IMR-90 (cell line): Measurements from ENCODE around the gene TSHB. TPM values are rescaled to one million over a fixed set of nuclear protein-coding genes. Genes with fewer than 3 reads are reported as not detected.

Experiments
- ATAC-seq: fragments of 200-7000 bp; cut with Tn5 transposase; 2 replicates; pipeline ENCODE4 v1.9.1; 2020; ENCODE audit warnings: low read depth, mild to moderate bottlenecking, moderate library complexity
- BruUV-seq: library from RNA; stranded (reverse); fragments of 400-500 nt; replicated peaks from 2 replicates; lab custom pipeline; 2021; lab: Mats Ljungman, UMichigan
- CTCF ChIA-PET: fragments of 300-600 bp; formaldehyde crosslinking; extraction: SDS; loops from one replicate; lab custom pipeline; 2021; ENCODE audit warnings: antibody characterized with exemption; lab: Yijun Ruan, JAX
- POLR2A ChIA-PET: fragments of 300-600 bp; sonication (Branson Sonifier 250); formaldehyde crosslinking; loops from one replicate; lab custom pipeline; 2022; ENCODE audit warnings: antibody characterized with exemption; ENCODE audit not compliant: unreplicated experiment; lab: Charles Lee
- DNase-seq: peaks from one replicate; pipeline ENCODE4 v3.0.0; 2013
- H2AFZ ChIP-seq: replicated peaks from 2 replicates; pipeline ENCODE3; 2013; ENCODE audit warnings: low read length, mild to moderate bottlenecking; ENCODE audit not compliant: poor library complexity
- H2AK5ac ChIP-seq: 2 replicates; pipeline ENCODE4 v1.6.1; 2013; ENCODE audit warnings: low read depth, low read length, inconsistent platforms
- H2AK9ac ChIP-seq: replicated peaks from 2 replicates; pipeline ENCODE3; 2013; ENCODE audit warnings: mild to moderate bottlenecking, low read depth, low read length, moderate library complexity; ENCODE audit not compliant: poor library complexity
- H2BK120ac ChIP-seq: 2 replicates; pipeline ENCODE4 v1.6.1; 2013; ENCODE audit warnings: low read depth, low read length, inconsistent platforms
- H2BK15ac ChIP-seq: 3 replicates; pipeline ENCODE4 v1.6.1; 2013; ENCODE audit warnings: low read depth, low read length, inconsistent platforms
- H2BK20ac ChIP-seq: 2 replicates; pipeline ENCODE4 v1.6.1; 2013; ENCODE audit warnings: low read depth, mild to moderate bottlenecking, inconsistent platforms, low read length, moderate library complexity
- H2BK5ac ChIP-seq: 2 replicates; pipeline ENCODE4 v1.6.1; 2013; ENCODE audit warnings: mild to moderate bottlenecking, low read depth, low read length, inconsistent platforms; ENCODE audit not compliant: poor library complexity, severe bottlenecking
- H3K14ac ChIP-seq: replicated peaks from 2 replicates; pipeline ENCODE4 v1.6.1; 2013; ENCODE audit warnings: low read depth, low read length, inconsistent platforms
- H3K18ac ChIP-seq: 2 replicates; pipeline ENCODE4 v1.6.1; 2013; ENCODE audit warnings: low read depth, low read length, control low read depth
- H3K23ac ChIP-seq: 2 replicates; pipeline ENCODE4 v1.6.1; 2013; ENCODE audit warnings: low read depth, low read length, inconsistent platforms
- H3K27ac ChIP-seq: 2 replicates; pipeline ENCODE4 v1.5.1; 2013; ENCODE audit warnings: mild to moderate bottlenecking, control low read depth, low read length; ENCODE audit not compliant: insufficient read depth
- H3K27me3 ChIP-seq: 2 replicates; pipeline ENCODE4 v1.6.1; 2013; ENCODE audit warnings: low read length; ENCODE audit not compliant: control insufficient read depth, insufficient read depth
- H3K36me3 ChIP-seq: 2 replicates; pipeline ENCODE4 v1.6.1; 2013; ENCODE audit warnings: low read length, mixed read lengths; ENCODE audit not compliant: control insufficient read depth, insufficient read depth
- H3K4ac ChIP-seq: 2 replicates; pipeline ENCODE4 v1.6.1; 2013; ENCODE audit warnings: low read depth, low read length, inconsistent platforms
- H3K4me1 ChIP-seq: 2 replicates; pipeline ENCODE4 v1.6.1; 2013; ENCODE audit warnings: low read length, mixed read lengths; ENCODE audit not compliant: control insufficient read depth, insufficient read depth
- H3K4me2 ChIP-seq: 2 replicates; pipeline ENCODE4 v1.6.1; 2013; ENCODE audit warnings: low read depth, mild to moderate bottlenecking, control low read depth, low read length, moderate library complexity
- H3K4me3 ChIP-seq: 2 replicates; pipeline ENCODE4 v1.5.1; 2013; ENCODE audit warnings: low read depth, mild to moderate bottlenecking, control low read depth, low read length, moderate library complexity; ENCODE audit not compliant: insufficient read depth
- H3K56ac ChIP-seq: 2 replicates; pipeline ENCODE4 v1.6.1; 2013; ENCODE audit warnings: low read length, inconsistent platforms; ENCODE audit not compliant: insufficient read depth; ENCODE audit errors: extremely low read depth
- H3K79me1 ChIP-seq, 2 experiments: 2 replicates each; pipeline ENCODE4 v1.6.1; 2013; ENCODE audit warnings: low read length in 2 of 2, inconsistent platforms in 1 of 2, low read depth in 1 of 2
- H3K9ac ChIP-seq: 2 replicates; pipeline ENCODE4 v1.6.1; 2013; ENCODE audit warnings: low read depth, low read length, control low read depth
- H3K9me1 ChIP-seq: 2 replicates; pipeline ENCODE4 v1.6.1; 2013; ENCODE audit warnings: low read length, inconsistent platforms; ENCODE audit not compliant: insufficient read depth
- H3K9me3 ChIP-seq: 2 replicates; pipeline ENCODE4 v1.6.1; 2013; ENCODE audit warnings: low read length; ENCODE audit not compliant: control insufficient read depth, insufficient read depth
- H4K20me1 ChIP-seq: 2 replicates; pipeline ENCODE4 v1.6.1; 2013; ENCODE audit warnings: low read length, inconsistent platforms; ENCODE audit not compliant: insufficient read depth
- H4K5ac ChIP-seq: 2 replicates; pipeline ENCODE4 v1.6.1; 2013; ENCODE audit warnings: mild to moderate bottlenecking, low read depth, low read length, control low read depth
- H4K8ac ChIP-seq, 2 experiments: 2 replicates each; pipeline ENCODE4 v1.6.1; 2013; ENCODE audit warnings: low read depth in 2 of 2, low read length in 2 of 2, control low read depth in 1 of 2, inconsistent platforms in 1 of 2
- H4K91ac ChIP-seq: 2 replicates; pipeline ENCODE4 v1.6.1; 2013; ENCODE audit warnings: low read depth, low read length, inconsistent platforms; ENCODE audit not compliant: insufficient read depth
- CHD1 ChIP-seq: IDR thresholded peaks from 2 replicates; pipeline ENCODE4 v1.6.1; 2012; ENCODE audit warnings: low read depth, low read length, improper control_type of control experiment
- CTCF ChIP-seq: conservative IDR thresholded peaks from 2 replicates; pipeline ENCODE4 v1.5.1; 2012; ENCODE audit warnings: mild to moderate bottlenecking, low read depth, low read length, improper control_type of control experiment
- MAFK ChIP-seq: IDR thresholded peaks from 2 replicates; pipeline ENCODE4 v1.6.1; 2012; ENCODE audit warnings: low read depth, low read length, improper control_type of control experiment
- MAZ ChIP-seq: IDR thresholded peaks from 2 replicates; pipeline ENCODE4 v1.6.1; 2012; ENCODE audit warnings: low read depth, mild to moderate bottlenecking, low read length, improper control_type of control experiment, moderate library complexity, borderline replicate concordance
- MXI1 ChIP-seq: IDR thresholded peaks from 2 replicates; pipeline ENCODE4 v1.6.1; 2012; ENCODE audit warnings: low read depth, mild to moderate bottlenecking, low read length, moderate library complexity, borderline replicate concordance
- NFE2L2 ChIP-seq: fragments of 150-350 bp; IDR thresholded peaks from 2 replicates; pipeline ENCODE4 v1.6.1; 2016; ENCODE audit warnings: low read depth, mild to moderate bottlenecking, low read length
- POLR2A ChIP-seq: IDR thresholded peaks from 2 replicates; pipeline ENCODE4 v1.6.1; 2012; ENCODE audit warnings: mild to moderate bottlenecking, low read depth, low read length
- RAD21 ChIP-seq: IDR thresholded peaks from 2 replicates; pipeline ENCODE4 v1.6.1; 2012; ENCODE audit warnings: low read length, improper control_type of control experiment
- RCOR1 ChIP-seq: IDR thresholded peaks from 2 replicates; pipeline ENCODE4 v1.6.1; 2012; ENCODE audit warnings: mild to moderate bottlenecking, low read length, improper control_type of control experiment; ENCODE audit not compliant: insufficient replicate concordance
- WGBS, 2 experiments: methylation state at CpG; one replicate each; pipeline versions ENCODE4 v1.1.5 to v1.1.7; 2013; ENCODE audit warnings: missing lambda C conversion rate in 2 of 2; ENCODE audit not compliant: insufficient read length in 1 of 2; ENCODE audit errors: extremely low coverage in 2 of 2; 5-methylcytosine and 5-hydroxymethylcytosine counted together
- dilution Hi-C: fragments of 300-500 bp; cut with HindIII; formaldehyde crosslinking; loops from one replicate; pipeline ENCODE4 v1.14.3; 2018; ENCODE audit warnings: low sequenced_read_pairs; ENCODE audit not compliant: unreplicated experiment
- in situ Hi-C: fragments of 300-500 bp; cut with MboI; formaldehyde crosslinking; loops from 3 replicates; pipeline ENCODE4 v1.14.3; 2019; ENCODE audit warnings: low sequenced_read_pairs, inconsistent platforms, mixed read lengths
- intact Hi-C: fragments of 100-400 bp; cut with micrococcal nuclease; formaldehyde crosslinking; loops from 2 replicates; pipeline ENCODE4 v1.10.0; 2022
- polyA plus RNA-seq, 3 experiments: library from polyadenylated mRNA; depleted of rRNA; stranded (reverse); fragments of >200 nt; gene quantifications; 2 replicates each; pipeline ENCODE4 v1.2.3, GENCODE V29; 2012; ENCODE audit warnings: low replicate concordance in 1 of 3
- total RNA-seq: library from RNA; depleted of rRNA; stranded (reverse); fragments of >200 nt; gene quantifications from 2 replicates; pipeline ENCODE4 v1.2.3, GENCODE V29; 2012
- TF ChIP-seq, protein P1 (sequence below): fragments of 150-350 bp; IDR thresholded peaks from 2 replicates; pipeline ENCODE4 v1.6.1; 2016; ENCODE audit warnings: low read depth, mild to moderate bottlenecking, low read length, moderate library complexity, borderline replicate concordance

TSHB gene
- total and polyA plus RNA-seq, 2 of the 4 experiments (the other 2 are of a cell fraction) = not detected

DNA sequence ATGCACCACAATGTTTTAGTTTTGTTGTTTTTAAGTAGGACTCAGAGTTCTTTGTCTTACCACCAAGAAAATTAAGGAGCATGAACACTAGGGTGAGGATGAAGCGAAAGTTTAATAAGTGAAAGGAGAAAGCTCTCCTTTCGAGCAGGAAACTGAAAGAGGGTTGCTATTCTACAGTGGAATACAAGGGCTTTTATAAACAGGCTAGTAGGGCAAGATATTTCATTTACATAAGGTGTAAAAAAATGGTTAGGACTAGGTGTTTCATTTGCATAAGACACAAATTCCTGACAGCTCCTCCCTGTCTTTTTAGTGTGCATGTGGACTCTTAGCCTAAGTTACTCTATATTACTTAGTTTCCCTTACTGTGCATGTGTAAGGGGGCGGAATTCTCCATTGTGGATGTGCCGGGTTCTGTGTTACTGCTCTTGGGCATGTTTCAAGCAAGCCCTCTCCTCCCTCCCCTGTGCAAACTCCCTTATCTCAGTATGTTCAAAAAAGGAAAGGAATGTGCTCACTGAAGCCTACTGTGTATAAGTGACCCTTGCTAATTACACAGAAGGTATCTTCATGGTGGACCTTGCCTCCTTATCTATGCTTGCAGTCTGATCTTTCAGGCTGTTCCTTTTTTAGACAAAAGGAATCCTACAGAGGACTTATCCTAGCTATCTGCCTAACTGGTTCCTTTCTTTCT, 7.3 kb downstream of the TSHB start:
- Histone ChIP-seq H3K4me3 (no peak overlapping the region), H2BK15ac (no peak overlapping the region), H2BK5ac (no peak overlapping the region), H2AFZ (no peak overlapping the region), H4K20me1 (no peaks in the 10 kb centered on the region), H4K91ac (no peak overlapping the region), H3K9me3 (no peaks in the 10 kb centered on the region), H2AK5ac (no peak overlapping the region), H3K79me1 (no peaks in the 10 kb centered on the region), H2BK120ac (no peak overlapping the region), H3K27me3 (peaks cover 4% of the 10 kb centered on the region), H3K4me2 (no peak overlapping the region), H3K14ac (no peak overlapping the region), H4K5ac (no peak overlapping the region), H3K27ac (no peak overlapping the region), H3K9ac (no peak overlapping the region), H3K18ac (no peak overlapping the region), H3K56ac (no peak overlapping the region), H2AK9ac (no peak overlapping the region), H3K36me3 (no peaks in the 10 kb centered on the region), H4K8ac (no peak overlapping the region), H3K4me1 (peaks cover 1% of the 10 kb centered on the region; the same call in 1 of the 2 replicates), H3K4ac (no peak overlapping the region), H3K9me1 (no peaks in the 10 kb centered on the region), H3K23ac (no peak overlapping the region), H2BK20ac (no peak overlapping the region)
- ChIA-PET CTCF (interaction anchor here (1.4 kb wide), 1 partner anchor 16 kb away, joined by 3 read pairs; no protein-coding TSS in a partner anchor), POLR2A (no interaction called here)
- no peak for DNase-seq
- BruUV-seq = no TSS peak
- dilution Hi-C loops (no loop called here), in situ Hi-C loops (no loop called here), intact Hi-C loops (no loop called here)
- TF ChIP-seq RCOR1 = no peak
- no peak for TF ChIP-seq RAD21
- TF ChIP-seq NFE2L2 = no peak
- no peak for TF ChIP-seq MAZ
- no peak for TF ChIP-seq MXI1
- no peak for TF ChIP-seq CTCF
- TF ChIP-seq, protein P1, sequence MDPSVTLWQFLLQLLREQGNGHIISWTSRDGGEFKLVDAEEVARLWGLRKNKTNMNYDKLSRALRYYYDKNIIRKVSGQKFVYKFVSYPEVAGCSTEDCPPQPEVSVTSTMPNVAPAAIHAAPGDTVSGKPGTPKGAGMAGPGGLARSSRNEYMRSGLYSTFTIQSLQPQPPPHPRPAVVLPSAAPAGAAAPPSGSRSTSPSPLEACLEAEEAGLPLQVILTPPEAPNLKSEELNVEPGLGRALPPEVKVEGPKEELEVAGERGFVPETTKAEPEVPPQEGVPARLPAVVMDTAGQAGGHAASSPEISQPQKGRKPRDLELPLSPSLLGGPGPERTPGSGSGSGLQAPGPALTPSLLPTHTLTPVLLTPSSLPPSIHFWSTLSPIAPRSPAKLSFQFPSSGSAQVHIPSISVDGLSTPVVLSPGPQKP = no peak
- TF ChIP-seq POLR2A = no peak
- TF ChIP-seq CHD1 = no peak
- no peak for TF ChIP-seq MAFK
- 43% methylated on average over 1 of the region's 4 CpGs; no CpG with 5 or more reads in 1 of the 2 experiments for WGBS, 2 experiments
- ATAC-seq = no peak; the same call in 1 of the 2 replicates
